ENCODE results near the gene DBI.

- TF ChIP-seq POLR2AphosphoS5 (IDR thresholded peaks at IDR 0.05) (no peak), POLR2A (IDR thresholded peaks at IDR 0.05) (no peak), CTCF (IDR thresholded peaks at IDR 0.05) (no peak), EP300 (IDR thresholded peaks at IDR 0.05) (no peak)
Observed at GRCh38 chr2:119365436-119365835, 1.3 kb upstream of the DBI start.
